Cortex of kidney (tissue), 1 donor: Measurements from ENCODE around the gene NCK2.

ENCODE experiments used
- DNase-seq: peaks from one replicate; lab custom pipeline; 2025; lab: John Stamatoyannopoulos, UW

NCK2 gene

DNA sequence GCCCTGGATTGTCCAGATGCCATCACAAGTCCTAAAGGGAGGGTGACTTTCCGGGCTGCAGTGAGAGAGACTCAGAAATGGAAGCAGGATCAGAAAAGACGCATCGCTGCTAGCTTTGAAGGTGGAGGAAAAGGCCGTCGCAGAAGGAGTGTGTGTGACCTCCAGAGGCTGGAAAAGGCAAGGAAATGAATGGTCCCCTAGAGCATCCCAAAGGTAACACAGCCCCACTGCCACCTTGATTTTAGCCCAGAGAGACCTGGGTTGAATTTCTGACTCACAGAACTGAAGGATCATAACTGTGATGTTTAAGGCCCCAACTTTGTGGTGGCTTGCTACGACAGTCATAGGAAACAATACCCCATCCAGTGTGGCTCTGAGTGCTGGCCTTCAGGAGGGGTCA is 8.6 kb upstream of the NCK2 start:
- no peak for DNase-seq

DNA sequence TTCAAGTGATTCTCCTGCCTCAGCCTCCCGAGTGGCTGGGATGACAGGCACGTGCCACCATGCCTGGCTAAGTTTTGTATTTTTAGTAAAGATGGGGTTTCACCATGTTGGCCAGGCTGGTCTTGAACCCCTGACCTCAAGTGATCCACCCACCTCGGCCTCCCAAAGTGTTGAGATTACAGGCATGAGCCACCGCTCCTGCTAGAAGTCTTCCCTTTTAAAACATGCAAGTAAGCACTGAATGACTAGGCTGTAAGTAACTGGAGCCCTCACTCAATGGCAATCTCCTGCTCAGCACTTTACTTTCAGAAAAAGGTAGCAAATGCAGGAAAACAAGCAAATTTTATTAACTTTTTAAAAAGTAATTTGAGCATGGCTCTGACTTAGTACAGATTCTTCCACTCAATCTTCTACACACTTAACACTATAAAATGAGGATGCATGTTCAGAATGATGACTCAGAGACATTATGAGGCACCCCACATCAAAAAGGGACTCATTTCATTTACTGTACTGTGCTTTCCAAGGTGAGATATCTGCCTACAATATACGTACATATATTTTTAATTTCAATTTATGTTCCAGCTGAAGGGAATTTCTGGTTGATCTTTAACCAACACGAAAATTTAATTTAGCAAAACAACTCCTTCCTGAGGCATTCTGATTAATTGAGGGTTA is 6.6 kb upstream of the NCK2 start:
- no peak for DNase-seq

DNA sequence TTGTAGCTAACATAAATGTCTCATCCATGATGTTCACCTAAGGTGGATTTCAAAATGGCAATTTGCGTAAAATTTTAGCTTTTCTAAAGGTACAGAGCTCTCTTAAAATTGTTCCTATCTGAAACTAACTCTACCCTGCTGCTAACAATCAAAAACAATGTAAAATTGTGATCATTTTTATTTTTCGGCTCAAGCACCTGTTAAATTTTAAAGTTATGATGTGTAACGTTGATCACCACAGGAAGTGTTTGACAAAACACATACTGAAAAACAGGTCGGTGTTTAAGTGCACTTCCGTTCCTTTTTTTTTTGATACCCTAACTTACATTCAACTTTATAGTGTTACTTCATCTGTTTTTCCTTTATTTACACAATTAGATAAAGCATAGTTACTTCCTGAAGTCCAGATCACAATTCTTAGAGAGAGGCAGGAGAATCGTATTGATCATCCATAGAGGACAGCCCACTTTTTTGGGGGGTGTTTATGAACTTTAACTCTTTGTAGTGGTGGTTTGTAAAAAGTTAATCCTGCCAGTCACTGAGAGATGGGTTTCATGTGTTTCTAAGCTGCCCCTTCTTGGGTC is 6.0 kb upstream of the NCK2 start:
- DNase-seq: no peak

DNA sequence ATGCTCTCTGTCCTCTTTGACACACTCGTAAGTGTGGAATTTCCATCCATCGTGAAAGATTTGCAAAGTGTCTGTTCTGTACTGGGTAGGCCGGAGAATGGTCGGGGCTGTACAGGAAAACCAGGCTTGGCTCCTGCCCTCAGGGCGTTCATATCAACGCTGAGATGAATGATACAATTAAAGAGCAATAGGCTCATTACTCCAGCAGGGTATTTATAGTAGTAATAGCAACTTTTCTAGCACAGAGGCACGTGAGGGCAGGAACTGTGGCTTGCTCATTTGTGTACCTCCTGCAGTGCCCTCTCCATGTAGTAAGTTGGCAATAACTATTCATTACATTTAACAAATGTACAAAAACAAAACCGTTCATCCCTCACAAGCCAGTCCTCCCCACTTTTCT is 5.3 kb upstream of the NCK2 start:
- DNase-seq: no peak

DNA sequence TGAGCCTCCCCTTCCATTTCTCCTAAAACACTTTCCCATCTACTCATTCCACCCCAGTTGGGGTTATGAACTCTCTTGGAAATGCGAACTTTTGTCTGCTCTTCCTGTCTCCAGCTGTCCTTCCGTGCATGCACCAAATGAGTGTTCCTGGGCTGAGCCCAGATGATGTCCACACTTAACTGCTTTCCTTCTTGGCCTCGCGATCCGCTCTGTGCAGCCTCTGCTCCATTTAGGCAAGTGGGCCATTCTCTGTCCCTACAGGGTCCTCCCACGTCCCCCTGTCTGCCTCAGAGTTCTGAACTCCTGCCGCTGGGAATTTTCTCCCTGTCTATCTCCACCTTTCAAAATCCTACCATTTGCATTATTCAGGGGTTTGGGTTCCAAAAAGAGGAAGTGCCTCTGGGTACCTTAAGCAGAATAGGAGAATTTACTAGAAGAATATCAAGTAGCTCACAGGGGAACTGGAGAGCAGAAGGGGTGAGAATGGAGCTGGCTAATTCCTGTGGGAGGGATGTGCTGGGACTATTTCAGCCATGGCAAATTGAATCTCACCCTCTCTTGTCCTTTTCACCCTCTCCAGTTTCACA is 4.7 kb upstream of the NCK2 start:
- no peak for DNase-seq

DNA sequence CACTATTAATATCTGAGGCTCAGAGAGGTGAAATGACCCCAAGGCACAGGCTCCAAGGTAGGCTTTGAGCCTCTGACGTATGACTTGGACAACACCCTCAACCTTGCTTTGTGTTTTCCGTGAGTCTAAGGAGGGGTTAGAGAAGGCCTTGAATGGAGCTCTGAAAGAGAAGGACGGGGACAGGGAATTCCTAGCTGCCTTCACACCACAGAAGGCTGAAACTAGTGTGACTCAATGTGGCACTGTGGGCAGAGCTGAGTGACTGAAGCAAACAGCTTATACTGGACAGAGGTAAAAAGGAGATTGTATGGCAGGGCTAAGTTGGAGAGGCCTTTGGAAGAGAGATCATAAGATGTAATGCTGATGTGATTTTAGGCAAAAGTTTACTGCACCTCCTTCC is 3.5 kb upstream of the NCK2 start:
- no peak for DNase-seq

DNA sequence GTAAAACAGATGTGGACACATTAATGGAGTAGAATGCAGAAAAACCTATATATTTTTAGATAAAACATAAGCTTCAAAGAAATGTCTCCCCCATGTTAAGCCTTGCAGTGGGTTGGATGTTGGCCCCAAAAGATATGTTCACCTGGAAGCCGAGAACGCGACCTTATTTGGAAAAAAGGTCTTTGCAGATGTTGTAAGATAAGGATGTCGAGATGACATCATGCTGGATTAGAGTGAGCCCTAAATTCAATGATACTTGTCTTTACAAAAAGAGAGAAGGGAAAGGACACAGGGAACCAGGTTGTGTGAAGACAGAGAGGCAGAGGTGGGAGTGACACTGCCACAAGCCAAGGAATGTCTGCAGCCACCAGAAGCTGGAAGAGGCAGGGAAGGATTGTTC is 3.1 kb upstream of the NCK2 start:
- DNase-seq: no peak

DNA sequence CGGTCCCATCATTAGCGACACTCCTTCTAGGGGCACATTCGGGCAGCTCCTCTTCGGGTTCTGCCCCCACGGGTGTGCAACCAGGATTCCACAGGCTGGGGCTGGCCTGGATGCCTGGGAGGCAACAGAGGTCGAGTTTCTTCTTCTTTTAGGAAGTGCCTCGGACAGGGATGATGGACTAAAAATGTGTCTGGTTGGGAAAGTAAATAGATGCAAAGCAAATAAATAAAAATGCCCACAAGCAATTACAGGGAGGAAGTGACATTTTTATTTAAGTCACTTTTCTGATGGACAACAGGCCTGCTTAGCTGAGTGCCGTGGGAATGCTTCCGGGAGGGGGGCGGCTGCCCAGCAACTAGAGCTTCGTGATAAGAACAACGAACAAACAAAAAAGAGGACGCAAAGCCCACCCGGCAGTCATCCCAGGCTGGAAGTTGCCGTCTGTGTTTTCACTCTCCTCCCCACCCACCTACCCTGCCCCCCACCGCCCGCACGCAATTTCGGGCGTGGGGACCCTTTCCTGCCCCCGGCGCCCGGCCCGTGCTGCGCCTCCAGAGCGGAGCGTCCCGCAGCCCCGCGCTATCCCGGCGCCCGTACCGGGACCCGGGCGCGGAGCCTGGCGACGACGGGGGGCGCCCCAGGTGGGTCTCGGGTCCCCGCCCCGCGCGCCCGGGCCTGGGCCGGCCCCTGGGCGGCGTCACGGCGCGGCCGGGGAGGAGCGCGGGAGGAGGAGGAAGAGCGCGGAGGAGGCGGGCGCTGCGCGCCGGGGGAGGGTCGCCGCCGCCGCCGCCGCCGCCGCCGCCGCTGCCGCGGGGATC is 412 bp upstream of the NCK2 start:
- DNase-seq: no peak

DNA sequence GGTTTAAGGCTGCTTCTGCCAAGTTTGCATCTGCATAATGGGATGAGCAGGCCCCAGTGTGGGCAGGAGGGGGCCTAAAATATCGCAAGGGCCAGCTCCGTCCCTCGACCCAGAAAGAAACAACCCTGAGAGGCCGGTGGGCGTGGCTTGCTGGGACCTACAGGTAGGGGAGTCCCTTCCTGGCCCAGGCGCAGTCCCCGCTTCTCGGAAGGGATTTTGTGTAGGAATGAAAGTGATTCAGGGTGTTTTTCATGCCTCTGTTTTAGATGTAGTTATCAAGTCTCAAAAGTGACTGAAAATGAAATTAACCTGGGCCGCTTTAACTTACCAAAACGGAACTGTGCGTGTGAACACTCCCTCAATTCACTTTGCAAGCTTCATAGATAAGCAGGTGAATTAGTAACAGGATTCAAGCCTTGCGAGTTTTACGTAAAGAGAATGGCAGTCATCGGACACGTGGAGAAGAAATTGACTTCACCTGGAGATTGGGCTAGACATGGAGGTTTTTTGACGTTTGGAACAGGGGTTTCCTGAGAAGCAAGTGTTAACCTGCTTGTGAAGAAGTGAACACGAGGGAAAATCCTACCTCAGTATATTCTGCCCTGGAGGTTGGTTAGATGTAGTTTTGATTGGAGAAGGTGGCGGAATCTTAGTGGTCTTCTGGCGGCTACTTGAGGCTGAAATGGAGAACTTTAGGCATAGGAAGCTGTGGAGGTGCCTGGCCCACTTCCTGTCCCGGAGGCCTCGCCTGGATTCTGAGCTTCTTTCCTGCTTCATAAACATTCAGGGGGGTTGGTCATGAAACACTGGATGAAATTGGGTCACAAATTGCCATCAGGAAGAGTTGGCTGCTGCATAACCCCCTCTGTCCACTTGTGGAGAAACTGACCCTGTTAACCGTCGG is 1.7 kb downstream of the NCK2 start:
- DNase-seq: no peak

DNA sequence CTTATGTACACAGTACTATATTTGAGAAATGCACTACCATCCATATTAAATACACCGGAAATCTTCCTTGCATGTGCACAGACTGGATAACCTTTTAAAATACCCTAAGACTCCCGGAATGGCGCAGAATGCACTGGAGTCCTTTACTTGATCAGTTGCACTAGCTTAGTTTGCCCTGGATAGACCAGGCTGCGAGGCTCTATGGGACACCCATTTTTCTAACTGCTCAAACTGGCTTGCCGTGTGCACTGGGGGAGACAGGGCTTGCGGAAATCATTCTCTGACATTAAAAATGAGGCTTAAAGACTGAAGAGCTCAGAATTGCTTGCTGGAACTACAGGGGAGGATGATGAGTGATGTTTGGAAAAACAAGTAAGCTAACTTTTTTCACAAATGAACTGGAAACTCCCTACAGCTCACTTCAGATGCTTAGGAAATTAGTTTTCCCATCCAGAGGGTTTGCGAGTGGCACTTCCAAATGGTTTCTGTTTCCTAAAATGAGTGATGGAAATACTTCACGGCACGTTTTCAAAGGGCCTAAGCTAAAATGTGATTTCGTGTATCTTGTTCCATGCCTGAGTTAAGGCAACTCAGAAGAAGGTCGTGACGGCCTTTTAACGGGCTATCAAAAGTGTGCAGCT is 2.7 kb downstream of the NCK2 start:
- no peak for DNase-seq

DNA sequence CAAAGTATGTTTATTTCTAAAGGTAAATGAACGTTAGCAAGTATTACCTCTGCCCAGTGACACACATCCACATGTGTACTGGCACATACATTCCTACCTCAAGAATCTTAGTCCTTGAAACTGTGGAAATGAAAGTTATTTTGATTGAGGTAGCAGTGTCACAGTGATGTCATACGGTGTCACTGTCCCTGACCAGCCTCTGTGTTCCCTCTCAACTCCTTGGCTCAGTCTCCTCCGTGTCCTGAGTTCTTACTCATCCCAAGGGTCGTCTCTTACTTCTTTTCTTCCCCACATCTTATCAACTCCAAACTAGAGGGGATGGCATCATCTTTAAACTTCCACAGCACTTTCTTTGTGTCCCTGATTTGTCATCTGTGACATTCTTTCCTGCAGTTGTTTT is 3.3 kb downstream of the NCK2 start:
- no peak for DNase-seq

DNA sequence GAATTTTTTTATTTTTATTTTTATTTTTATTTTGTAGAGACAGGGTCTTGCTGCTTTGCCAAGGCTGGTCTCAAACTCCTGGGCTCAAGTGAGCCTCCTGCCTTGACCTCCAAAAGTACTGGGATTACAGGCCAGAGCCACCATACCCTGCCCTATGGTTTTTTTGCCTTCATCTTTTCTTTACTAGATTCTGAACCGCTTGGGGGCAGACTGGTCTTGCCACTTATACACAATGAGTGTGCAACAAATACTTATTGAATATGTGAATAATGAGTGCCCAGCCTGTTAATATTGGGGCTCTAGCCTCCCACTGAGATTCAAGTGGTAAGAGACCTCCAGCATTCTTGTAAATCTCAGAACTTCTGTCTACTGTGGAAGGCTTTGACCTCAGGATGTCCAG is 3.9 kb downstream of the NCK2 start:
- DNase-seq: no peak

DNA sequence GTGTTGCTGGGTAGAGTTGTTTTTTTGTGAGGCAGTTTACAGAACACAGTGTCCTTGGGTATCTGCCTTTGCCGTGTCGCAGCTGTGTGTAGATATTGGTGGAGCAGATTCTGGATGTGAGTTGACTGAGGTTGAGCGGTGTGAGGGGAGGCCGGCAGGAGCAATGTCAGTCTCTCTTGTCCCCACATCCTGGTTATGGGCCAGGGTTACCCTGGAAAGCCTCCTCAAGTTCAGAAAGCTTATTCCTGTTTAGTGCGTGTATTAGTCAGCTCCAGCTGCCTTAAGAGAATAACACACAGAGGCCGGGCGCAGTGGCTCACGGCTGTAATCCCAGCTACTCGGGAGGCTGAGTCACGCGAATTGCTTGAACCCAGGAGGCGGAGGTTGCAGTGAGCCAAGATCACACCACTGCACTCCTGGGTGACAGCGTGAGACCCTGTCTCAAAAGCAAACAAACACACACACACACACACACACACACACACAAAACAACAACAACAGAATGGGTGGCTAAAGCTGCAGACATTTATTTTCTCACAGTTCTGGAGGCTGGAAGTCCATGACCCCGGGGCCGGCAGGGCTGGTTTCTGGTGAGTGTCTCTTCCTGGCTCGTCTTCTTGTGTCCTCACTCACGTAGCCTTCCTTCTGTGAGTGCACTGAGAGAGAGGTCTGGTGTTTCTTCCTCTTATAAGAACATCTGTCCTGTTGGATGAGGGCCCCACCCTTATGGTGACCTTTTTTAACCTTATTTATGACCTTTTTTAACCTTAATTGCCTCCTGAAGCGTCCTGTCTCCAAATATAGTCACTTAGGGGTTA is 5.1 kb downstream of the NCK2 start:
- no peak for DNase-seq

DNA sequence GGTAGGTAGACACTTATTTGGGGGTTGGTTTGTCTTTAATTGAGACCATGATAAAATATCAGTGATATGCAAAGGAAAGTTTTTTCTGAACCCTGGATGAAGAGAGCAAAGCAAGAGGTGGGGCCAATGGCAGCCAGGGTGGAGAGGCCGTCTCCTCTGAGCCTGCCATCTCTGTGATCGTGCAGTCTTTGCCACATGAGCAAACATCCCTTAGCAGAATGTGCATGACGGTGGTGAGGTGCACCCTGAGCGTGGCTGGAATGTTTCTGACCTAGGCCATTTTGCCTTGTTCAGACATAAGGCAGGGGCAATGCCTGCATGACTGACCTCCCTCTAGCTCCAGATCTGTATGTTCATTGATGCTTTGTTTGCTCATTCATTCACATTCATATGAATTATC is 6.0 kb downstream of the NCK2 start:
- DNase-seq: no peak

DNA sequence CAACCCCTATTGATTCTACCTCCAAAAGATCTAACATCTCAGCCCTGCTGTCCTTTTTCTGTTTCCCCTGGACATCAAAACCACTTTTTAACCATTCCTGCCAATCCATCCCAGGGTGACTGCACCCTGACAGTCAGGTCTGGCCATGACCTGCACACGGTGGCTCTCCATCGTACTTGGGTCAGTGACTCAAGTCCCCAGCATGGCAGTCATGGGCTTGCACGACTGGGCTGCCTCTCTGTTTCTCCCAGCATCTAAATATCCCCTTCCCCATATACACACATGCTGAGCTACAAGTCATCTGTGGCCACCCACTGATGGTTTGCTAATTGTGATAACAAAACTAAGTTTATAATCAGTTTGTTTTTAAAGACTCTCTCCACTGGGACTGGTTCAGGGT is 6.6 kb downstream of the NCK2 start:
- no peak for DNase-seq

DNA sequence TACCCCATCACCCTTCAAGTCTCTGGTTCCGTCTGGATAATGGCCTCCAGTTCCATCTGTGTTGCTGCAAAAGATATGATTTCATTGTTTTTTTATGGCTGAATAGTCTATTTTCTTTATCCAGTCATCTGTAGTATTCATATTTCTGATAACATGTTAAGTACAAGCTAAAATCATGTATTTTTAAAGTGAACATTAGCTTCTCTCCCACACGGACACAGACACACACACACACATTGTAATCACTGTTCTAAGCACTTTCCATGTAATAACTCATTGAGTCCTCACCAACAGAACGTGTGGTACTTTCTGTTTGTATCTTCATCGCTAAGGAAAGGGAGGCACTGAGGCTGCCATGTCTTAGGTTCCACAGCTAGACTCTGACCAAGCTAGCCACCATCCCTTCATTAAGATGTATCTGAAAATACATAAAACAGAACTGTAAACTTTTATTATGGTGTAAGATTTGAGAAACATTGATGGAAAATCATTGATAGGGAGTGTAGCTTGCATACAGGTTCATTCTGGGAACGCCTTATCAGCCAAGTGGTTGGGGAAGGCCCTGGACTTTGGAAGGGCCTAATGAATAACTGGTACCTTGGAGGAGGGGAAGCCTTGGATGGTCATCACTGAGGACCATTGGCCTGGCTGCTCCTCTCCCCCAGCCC is 8.1 kb downstream of the NCK2 start:
- DNase-seq: no peak

DNA sequence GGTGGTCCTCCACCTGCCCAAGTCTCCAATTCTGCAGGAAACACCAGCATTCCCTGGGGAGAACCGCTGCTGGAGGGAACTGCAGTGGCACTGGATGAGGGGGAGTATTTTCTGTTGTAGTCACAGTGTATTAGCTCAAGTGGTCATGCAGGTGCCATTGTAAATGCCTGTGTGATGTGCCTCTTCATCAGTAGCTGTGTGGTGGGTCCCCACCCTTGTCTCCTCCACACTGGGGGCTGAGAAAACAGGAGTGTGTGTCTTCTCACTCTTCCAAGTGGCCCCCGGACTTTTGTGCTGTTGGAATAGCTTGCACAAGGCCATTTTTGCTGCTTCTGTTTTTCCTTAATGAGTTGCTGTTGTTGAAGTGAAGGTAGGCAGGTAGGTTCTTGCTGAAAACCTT is 8.7 kb downstream of the NCK2 start:
- no peak for DNase-seq

DNA sequence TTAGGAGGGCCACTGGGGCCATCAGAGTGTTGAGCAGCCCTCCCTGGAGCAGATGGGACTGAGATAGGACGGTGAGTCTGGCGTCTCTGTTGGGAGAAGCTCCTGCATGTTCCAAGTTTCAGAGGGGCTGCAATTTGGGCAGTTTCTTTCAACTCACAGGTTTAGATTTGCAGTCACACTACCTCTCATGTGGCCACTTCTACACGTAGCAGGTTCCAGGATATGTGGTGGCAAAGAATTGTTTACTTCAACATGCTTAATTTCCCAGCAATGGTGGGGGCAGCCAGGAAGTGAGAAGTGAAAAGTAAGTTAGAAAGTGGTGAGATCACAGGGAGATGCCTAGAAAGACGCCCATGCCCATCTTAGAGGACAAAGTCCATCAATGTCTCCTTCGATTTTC is 9.3 kb downstream of the NCK2 start:
- no peak for DNase-seq

DNA sequence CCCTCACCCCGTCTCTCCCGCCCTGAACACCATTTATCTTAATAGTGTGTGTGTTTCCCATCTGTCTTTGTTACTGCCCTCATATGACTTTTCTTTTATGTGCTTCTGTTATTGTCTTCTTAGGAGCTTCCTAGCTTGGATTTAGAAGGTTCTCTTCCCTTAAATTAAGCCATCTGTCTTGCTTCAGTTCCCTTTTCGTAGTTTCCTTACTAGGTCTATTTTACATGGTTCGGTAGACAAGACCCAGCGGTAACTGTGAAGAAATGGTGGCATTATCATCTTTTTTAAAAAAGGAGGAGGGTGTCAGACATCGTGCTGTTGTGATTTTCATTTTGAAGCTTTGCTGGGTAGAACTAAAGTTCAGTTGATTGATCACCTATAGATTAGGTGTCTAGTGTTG is 10.3 kb downstream of the NCK2 start:
- no peak for DNase-seq

DNA sequence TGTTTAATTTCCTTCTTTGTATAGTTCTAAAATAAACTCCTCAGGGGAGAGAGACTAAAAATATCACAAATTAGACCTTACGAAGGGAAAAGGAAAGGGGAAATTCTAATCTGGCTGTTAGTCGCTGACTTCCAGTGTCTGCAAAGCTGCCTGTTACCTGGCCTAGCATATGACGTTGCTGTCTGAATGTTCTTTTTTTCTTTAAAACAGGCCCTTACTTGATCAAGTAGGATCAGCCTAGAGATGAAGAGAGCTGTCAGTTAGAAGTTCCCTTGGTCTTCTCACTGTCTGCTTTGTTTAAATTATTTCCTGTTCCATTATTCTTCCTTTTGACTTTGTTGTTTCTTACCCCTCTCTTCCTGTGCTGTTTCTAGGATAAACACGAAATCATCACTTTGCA is 11.2 kb downstream of the NCK2 start:
- DNase-seq: no peak
